HEK293 (cell line): ENCODE results near the gene SLC51A.

Experiments used
- CTCF ChIA-PET: fragments of 350-600 bp; formaldehyde crosslinking; extraction: SDS; loops from one replicate; lab custom pipeline; 2021; ENCODE audit warnings: antibody characterized with exemption; lab: Yijun Ruan, JAX
- POLR2A ChIA-PET: fragments of 300-600 bp; formaldehyde crosslinking; extraction: SDS; loops from one replicate; lab custom pipeline; 2020; ENCODE audit warnings: antibody characterized with exemption, inconsistent platforms; lab: Yijun Ruan, JAX
- H3K27ac ChIP-seq: fragments of 200-500 bp; sonication (Bioruptor generic); 2 replicates; pipeline ENCODE4 v1.5.1; 2014; ENCODE audit warnings: low read depth, low read length, control low read depth, inconsistent platforms; ENCODE audit errors: extremely low read depth
- H3K36me3 ChIP-seq, 2 experiments: fragments of 200-500 bp in 1 of 2; sonication (Bioruptor generic) in 1 of 2; 1 replicate in 1 of 2; 2 replicates in 1 of 2; pipeline ENCODE4 v1.5.1; 2014 to 2017; ENCODE audit warnings: inconsistent platforms in 2 of 2, low read length in 2 of 2; ENCODE audit not compliant: control insufficient read depth in 2 of 2, insufficient read depth in 1 of 2
- H3K4me1 ChIP-seq: fragments of 200-500 bp; sonication (Bioruptor generic); 2 replicates; pipeline ENCODE4 v1.5.1; 2014; ENCODE audit warnings: mild to moderate bottlenecking, low read length, inconsistent platforms; ENCODE audit not compliant: control insufficient read depth, insufficient read depth
- H3K4me3 ChIP-seq: 2 replicates; pipeline ENCODE4 v1.5.1; 2011; ENCODE audit warnings: low read depth, mild to moderate bottlenecking, control low read depth, low read length, moderate library complexity
- H3K9me3 ChIP-seq: fragments of 200-500 bp; sonication (Bioruptor generic); 2 replicates; pipeline ENCODE4 v1.5.1; 2014; ENCODE audit warnings: low read depth, low read length, inconsistent platforms; ENCODE audit not compliant: control insufficient read depth, insufficient read depth
- PRDM2 ChIP-seq: fragments of 450-650 bp; formaldehyde crosslinking; IDR thresholded peaks from 2 replicates; pipeline ENCODE4 v1.5.1; 2016; ENCODE audit warnings: missing biosample characterization, missing genetic modification characterization, borderline replicate concordance
- ZNF121 ChIP-seq: fragments of 450-650 bp; formaldehyde crosslinking; IDR thresholded peaks from 2 replicates; pipeline ENCODE4 v1.5.1; 2016; ENCODE audit warnings: missing biosample characterization, missing genetic modification characterization
- ZNF146 ChIP-seq: fragments of 450-650 bp; formaldehyde crosslinking; IDR thresholded peaks from 2 replicates; pipeline ENCODE4 v1.5.1; 2016; ENCODE audit warnings: missing biosample characterization, missing genetic modification characterization
- ZNF214 ChIP-seq: fragments of 450-650 bp; formaldehyde crosslinking; IDR thresholded peaks from 2 replicates; pipeline ENCODE4 v1.5.1; 2017; ENCODE audit warnings: missing biosample characterization, mild to moderate bottlenecking, missing genetic modification characterization, borderline replicate concordance
- ZNF26 ChIP-seq: fragments of 450-650 bp; formaldehyde crosslinking; IDR thresholded peaks from 2 replicates; pipeline ENCODE4 v1.5.1; 2016; ENCODE audit warnings: missing biosample characterization, missing genetic modification characterization
- ZNF280C ChIP-seq: fragments of 450-650 bp; formaldehyde crosslinking; IDR thresholded peaks from 2 replicates; pipeline ENCODE4 v1.5.1; 2016; ENCODE audit warnings: missing biosample characterization, missing genetic modification characterization
- ZNF600 ChIP-seq: fragments of 450-650 bp; formaldehyde crosslinking; IDR thresholded peaks from 2 replicates; pipeline ENCODE4 v1.5.1; 2016; ENCODE audit warnings: missing biosample characterization, missing genetic modification characterization
- ZNF654 ChIP-seq: fragments of 450-650 bp; formaldehyde crosslinking; IDR thresholded peaks from 2 replicates; pipeline ENCODE4 v1.5.1; 2016; ENCODE audit warnings: low read depth, missing biosample characterization, missing genetic modification characterization
- TF ChIP-seq, protein P1 (sequence below): fragments of 450-650 bp; formaldehyde crosslinking; IDR thresholded peaks from 2 replicates; pipeline ENCODE4 v1.5.1; 2016; ENCODE audit warnings: missing biosample characterization, missing genetic modification characterization
- TF ChIP-seq, protein P2 (sequence below): fragments of 450-650 bp; formaldehyde crosslinking; IDR thresholded peaks from 2 replicates; pipeline ENCODE4 v1.5.1; 2016; ENCODE audit warnings: missing biosample characterization, missing genetic modification characterization
- TF ChIP-seq, protein P3 (sequence below): fragments of 450-650 bp; formaldehyde crosslinking; IDR thresholded peaks from 2 replicates; pipeline ENCODE4 v1.5.1; 2016; ENCODE audit warnings: missing biosample characterization, missing genetic modification characterization
- TF ChIP-seq, protein P4 (sequence below): fragments of 450-650 bp; formaldehyde crosslinking; IDR thresholded peaks from 2 replicates; pipeline ENCODE4 v1.5.1; 2016; ENCODE audit warnings: missing biosample characterization, missing genetic modification characterization

Gene SLC51A

GRCh38 chr3:196198081-196198675 lies 18.2 kb upstream of the SLC51A start (continued):
- TF ChIP-seq ZNF280C (tag by site-specific recombination), result no peak
- no peak for TF ChIP-seq PRDM2 (tag by site-specific recombination)
- TF ChIP-seq ZNF146 (tag by site-specific recombination), result no peak

DNA sequence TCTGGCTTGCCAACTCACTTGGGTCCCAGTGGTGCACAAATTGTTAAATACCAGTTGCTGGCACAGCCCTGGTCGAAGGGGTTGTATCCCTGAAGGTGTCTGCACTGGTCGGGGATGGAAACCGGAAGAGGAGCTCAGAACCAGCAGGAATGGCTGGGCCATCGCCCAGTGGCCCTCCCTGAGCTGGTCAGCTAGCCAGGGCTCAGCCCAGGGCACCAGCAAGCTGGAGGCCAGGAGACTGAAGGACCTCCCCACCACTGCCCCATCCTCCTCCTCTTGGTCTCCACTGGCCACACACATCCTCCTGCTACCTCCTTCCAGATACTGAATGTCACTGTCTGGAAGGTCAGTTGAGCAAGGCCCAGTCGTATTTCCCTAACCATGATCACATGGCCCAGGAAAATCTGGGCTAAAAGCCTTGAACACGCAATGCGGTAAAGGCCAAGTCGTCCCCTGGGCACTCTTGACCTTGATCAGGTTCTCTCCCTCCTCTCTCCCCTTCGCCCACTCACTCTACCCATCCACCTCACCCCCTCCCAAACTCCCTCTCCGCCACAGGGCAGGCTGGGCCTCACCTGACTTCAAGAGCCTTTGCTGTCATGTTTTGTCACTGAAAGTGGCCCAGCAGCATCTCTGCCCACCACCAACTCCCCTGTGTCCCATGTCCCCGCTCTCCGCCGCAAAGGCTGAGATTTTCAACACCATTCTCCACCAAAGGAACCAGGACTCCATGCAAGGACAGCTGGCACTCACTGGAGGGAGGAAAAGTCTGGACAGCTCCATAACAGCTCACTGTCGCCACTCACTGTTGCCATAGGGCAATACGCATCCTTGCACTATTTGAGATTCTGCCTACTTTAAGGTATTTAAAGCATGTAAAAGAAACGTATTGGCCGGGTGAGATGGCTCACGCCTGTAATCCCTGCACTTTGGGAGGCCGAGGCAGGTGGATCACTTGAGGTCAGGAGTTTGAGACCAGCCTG lies 17.3 kb upstream of the SLC51A start:
- CTCF ChIA-PET, result interaction anchor here (0.6 to 1.1 kb wide), 3 partner anchors 123 to 299 kb away, joined by 3 to 8 read pairs (median 4); no protein-coding TSS in a partner anchor
- Histone ChIP-seq H3K4me1 (no peaks in the 10 kb centered on the region), H3K36me3 (no peaks in the 10 kb centered on the region), H3K27ac (no peak overlapping the region), H3K4me3 (no peak overlapping the region)
- TF ChIP-seq ZNF26, result no peak
- TF ChIP-seq, protein P1, sequence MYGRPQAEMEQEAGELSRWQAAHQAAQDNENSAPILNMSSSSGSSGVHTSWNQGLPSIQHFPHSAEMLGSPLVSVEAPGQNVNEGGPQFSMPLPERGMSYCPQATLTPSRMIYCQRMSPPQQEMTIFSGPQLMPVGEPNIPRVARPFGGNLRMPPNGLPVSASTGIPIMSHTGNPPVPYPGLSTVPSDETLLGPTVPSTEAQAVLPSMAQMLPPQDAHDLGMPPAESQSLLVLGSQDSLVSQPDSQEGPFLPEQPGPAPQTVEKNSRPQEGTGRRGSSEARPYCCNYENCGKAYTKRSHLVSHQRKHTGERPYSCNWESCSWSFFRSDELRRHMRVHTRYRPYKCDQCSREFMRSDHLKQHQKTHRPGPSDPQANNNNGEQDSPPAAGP, result no peak
- TF ChIP-seq, protein P2, sequence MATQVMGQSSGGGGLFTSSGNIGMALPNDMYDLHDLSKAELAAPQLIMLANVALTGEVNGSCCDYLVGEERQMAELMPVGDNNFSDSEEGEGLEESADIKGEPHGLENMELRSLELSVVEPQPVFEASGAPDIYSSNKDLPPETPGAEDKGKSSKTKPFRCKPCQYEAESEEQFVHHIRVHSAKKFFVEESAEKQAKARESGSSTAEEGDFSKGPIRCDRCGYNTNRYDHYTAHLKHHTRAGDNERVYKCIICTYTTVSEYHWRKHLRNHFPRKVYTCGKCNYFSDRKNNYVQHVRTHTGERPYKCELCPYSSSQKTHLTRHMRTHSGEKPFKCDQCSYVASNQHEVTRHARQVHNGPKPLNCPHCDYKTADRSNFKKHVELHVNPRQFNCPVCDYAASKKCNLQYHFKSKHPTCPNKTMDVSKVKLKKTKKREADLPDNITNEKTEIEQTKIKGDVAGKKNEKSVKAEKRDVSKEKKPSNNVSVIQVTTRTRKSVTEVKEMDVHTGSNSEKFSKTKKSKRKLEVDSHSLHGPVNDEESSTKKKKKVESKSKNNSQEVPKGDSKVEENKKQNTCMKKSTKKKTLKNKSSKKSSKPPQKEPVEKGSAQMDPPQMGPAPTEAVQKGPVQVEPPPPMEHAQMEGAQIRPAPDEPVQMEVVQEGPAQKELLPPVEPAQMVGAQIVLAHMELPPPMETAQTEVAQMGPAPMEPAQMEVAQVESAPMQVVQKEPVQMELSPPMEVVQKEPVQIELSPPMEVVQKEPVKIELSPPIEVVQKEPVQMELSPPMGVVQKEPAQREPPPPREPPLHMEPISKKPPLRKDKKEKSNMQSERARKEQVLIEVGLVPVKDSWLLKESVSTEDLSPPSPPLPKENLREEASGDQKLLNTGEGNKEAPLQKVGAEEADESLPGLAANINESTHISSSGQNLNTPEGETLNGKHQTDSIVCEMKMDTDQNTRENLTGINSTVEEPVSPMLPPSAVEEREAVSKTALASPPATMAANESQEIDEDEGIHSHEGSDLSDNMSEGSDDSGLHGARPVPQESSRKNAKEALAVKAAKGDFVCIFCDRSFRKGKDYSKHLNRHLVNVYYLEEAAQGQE, result peak; percentile 64; the same call in 1 of the 2 replicates
- no peak for TF ChIP-seq ZNF214 (tag by site-specific recombination)
- TF ChIP-seq, protein P3, sequence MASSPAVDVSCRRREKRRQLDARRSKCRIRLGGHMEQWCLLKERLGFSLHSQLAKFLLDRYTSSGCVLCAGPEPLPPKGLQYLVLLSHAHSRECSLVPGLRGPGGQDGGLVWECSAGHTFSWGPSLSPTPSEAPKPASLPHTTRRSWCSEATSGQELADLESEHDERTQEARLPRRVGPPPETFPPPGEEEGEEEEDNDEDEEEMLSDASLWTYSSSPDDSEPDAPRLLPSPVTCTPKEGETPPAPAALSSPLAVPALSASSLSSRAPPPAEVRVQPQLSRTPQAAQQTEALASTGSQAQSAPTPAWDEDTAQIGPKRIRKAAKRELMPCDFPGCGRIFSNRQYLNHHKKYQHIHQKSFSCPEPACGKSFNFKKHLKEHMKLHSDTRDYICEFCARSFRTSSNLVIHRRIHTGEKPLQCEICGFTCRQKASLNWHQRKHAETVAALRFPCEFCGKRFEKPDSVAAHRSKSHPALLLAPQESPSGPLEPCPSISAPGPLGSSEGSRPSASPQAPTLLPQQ (tag by site-specific recombination), result no peak
- TF ChIP-seq ZNF600 (tag by site-specific recombination), result 0 out of 2 replicates have a peak, but pooled peaks have one; percentile 13
- TF ChIP-seq, protein P4, sequence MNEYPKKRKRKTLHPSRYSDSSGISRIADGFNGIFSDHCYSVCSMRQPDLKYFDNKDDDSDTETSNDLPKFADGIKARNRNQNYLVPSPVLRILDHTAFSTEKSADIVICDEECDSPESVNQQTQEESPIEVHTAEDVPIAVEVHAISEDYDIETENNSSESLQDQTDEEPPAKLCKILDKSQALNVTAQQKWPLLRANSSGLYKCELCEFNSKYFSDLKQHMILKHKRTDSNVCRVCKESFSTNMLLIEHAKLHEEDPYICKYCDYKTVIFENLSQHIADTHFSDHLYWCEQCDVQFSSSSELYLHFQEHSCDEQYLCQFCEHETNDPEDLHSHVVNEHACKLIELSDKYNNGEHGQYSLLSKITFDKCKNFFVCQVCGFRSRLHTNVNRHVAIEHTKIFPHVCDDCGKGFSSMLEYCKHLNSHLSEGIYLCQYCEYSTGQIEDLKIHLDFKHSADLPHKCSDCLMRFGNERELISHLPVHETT (tag by site-specific recombination), result no peak
- TF ChIP-seq ZNF121, result no peak
- TF ChIP-seq ZNF654 (tag by site-specific recombination), result peak; percentile 20; the same call in 1 of the 2 replicates
- TF ChIP-seq, all 188 proteins: peak for 3
- no peaks in the 10 kb centered on the region for H3K9me3 ChIP-seq
- POLR2A ChIA-PET, result no interaction called here
